HFFc6 (cell line): Measurements from ENCODE around the gene TBX1. TPM values are rescaled to one million over a fixed set of nuclear protein-coding genes. Genes with fewer than 3 reads are reported as not detected.

Experiments
- DNase-seq: peaks from one replicate; pipeline ENCODE4 v3.0.0-alpha.2; 2018
- H3K27ac Mint-ChIP-seq: 2 replicates; pipeline ENCODE4 v1.8.0; 2020; ENCODE audit warnings: mild to moderate bottlenecking, mixed read lengths
- H3K27me3 Mint-ChIP-seq: 2 replicates; pipeline ENCODE4 v1.8.0; 2021; ENCODE audit warnings: mild to moderate bottlenecking, moderate library complexity, mixed read lengths; ENCODE audit not compliant: insufficient read depth
- H3K36me3 Mint-ChIP-seq: 2 replicates; pipeline ENCODE4 v1.8.0; 2021; ENCODE audit warnings: low read depth, mixed read lengths
- H3K4me1 Mint-ChIP-seq: 2 replicates; pipeline ENCODE4 v1.8.0; 2020; ENCODE audit warnings: low read depth, mixed read lengths
- H3K4me3 Mint-ChIP-seq: 2 replicates; pipeline ENCODE4 v1.8.0; 2020; ENCODE audit warnings: mild to moderate bottlenecking, moderate library complexity, mixed read lengths
- H3K9me3 Mint-ChIP-seq: 2 replicates; pipeline ENCODE4 v1.8.0; 2020; ENCODE audit warnings: mild to moderate bottlenecking, mixed read lengths
- CTCF ChIP-seq: fragments of 200-600 bp; sonication (generic); IDR thresholded peaks from 2 replicates; pipeline ENCODE4 v1.5.0; 2021; ENCODE audit warnings: antibody characterized with exemption, mild to moderate bottlenecking
- total RNA-seq, 6 experiments: library from RNA; stranded (reverse); fragmentation: NEBNext Ultra II Directional; extraction: Animal tissue kit (Norgen Biotek cat#: 25700); gene quantifications; 2 replicates in 1 of 6; 3 replicates in 5 of 6; pipeline ENCODE4 v1.2.3, GENCODE V29; 2021

The TBX1 gene
- total RNA-seq, 6 experiments from 2014 or later, result 0.14 to 1.1 (median 0.73) TPM; not detected in 1

- DNase-seq, result peak; percentile 13
- Mint-ChIP-seq H3K36me3 (peaks cover 23% of the 10 kb centered on the region), H3K9me3 (no peaks in the 10 kb centered on the region), H3K4me3 (no peak overlapping the region), H3K27me3 (no peaks in the 10 kb centered on the region; the same call in 1 of the 2 replicates), H3K4me1 (peaks cover 48% of the 10 kb centered on the region), H3K27ac (no peak overlapping the region)
- TF ChIP-seq CTCF, result no peak
These were observed 35.0 kb downstream of the TBX1 start for GRCh38 chr22:19795617-19796008.

GRCh38 chr22:19796160-19796559, 35.6 kb downstream of the TBX1 start:
- Mint-ChIP-seq H3K4me1 (peaks cover 48% of the 10 kb centered on the region), H3K9me3 (no peaks in the 10 kb centered on the region), H3K27me3 (no peaks in the 10 kb centered on the region; the same call in 1 of the 2 replicates), H3K27ac (no peak overlapping the region), H3K4me3 (no peak overlapping the region), H3K36me3 (peaks cover 23% of the 10 kb centered on the region)
- no peak for DNase-seq
- TF ChIP-seq CTCF, result no peak

GRCh38 chr22:19797086-19798002, 36.8 kb downstream of the TBX1 start:
- Mint-ChIP-seq H3K36me3 (peaks cover 15% of the 10 kb centered on the region), H3K4me3 (no peak overlapping the region), H3K9me3 (no peaks in the 10 kb centered on the region), H3K4me1 (peaks cover 48% of the 10 kb centered on the region), H3K27me3 (no peaks in the 10 kb centered on the region; the same call in 1 of the 2 replicates), H3K27ac (no peak overlapping the region)
- no peak for TF ChIP-seq CTCF
- DNase-seq, result no peak

- Mint-ChIP-seq H3K36me3 (peaks cover 10% of the 10 kb centered on the region; the same call in 1 of the 2 replicates), H3K4me1 (peaks cover 47% of the 10 kb centered on the region), H3K9me3 (no peaks in the 10 kb centered on the region), H3K4me3 (no peak overlapping the region), H3K27me3 (no peaks in the 10 kb centered on the region; the same call in 1 of the 2 replicates), H3K27ac (peak overlapping the region; percentile 68; the same call in 1 of the 2 replicates)
- TF ChIP-seq CTCF, result no peak
- DNase-seq, result no peak
These were observed 37.6 kb downstream of the TBX1 start for GRCh38 chr22:19798003-19798665.

GRCh38 chr22:19798891-19799293, 38.3 kb downstream of the TBX1 start:
- no peak for TF ChIP-seq CTCF
- H3K9me3 Mint-ChIP-seq, result no peaks in the 10 kb centered on the region
- peaks cover 39% of the 10 kb centered on the region for H3K4me1 Mint-ChIP-seq
- H3K4me3 Mint-ChIP-seq, result no peak overlapping the region
- H3K27ac Mint-ChIP-seq, result peak overlapping the region; percentile 68
- H3K36me3 Mint-ChIP-seq, result peaks cover 6% of the 10 kb centered on the region; the same call in 1 of the 2 replicates
- peaks cover 2% of the 10 kb centered on the region for H3K27me3 Mint-ChIP-seq
- DNase-seq, result no peak
